ENCODE data around the gene PARD3B. TPM values are rescaled to one million over a fixed set of nuclear protein-coding genes. Genes with fewer than 3 reads are reported as not detected.

PARD3B gene
- total and polyA plus RNA-seq, 8 donors, result 18.5 to 24.6 (median 21.1) TPM

DNA sequence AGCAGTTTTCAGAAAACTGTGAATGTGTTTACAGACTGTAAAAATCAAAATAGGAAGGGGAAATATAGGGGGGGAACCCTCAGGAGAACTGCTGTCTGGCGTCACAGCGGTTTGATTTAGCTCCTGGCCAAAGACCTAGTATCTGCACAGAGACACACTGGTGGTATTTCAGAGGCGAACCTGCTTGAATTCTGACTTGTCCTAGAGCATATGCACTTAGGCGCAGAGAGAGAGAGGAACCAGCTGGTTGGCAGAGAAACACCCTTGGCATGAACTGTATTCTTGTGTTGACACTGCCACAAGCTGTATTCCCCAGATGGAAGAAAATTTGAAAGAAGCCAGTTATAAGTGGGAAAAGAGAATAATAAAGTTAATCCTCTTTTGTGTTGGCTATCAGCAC is 630.6 kb downstream of the PARD3B start:
- ATAC-seq, result no peak

GRCh38 chr2:205176546-205176945 is 631.3 kb downstream of the PARD3B start:
- no peak for DNase-seq
- intact Hi-C loops (cut with DNase I), result no loop called here
- Histone ChIP-seq H3K27me3 (no peaks in the 10 kb centered on the region), H3K9me3 (no peaks in the 10 kb centered on the region), H3K4me1 (no peaks in the 10 kb centered on the region), H3K4me3 (no peak overlapping the region), H3K27ac (no peak overlapping the region), H3K36me3 (no peaks in the 10 kb centered on the region)
- TF ChIP-seq, protein P1, sequence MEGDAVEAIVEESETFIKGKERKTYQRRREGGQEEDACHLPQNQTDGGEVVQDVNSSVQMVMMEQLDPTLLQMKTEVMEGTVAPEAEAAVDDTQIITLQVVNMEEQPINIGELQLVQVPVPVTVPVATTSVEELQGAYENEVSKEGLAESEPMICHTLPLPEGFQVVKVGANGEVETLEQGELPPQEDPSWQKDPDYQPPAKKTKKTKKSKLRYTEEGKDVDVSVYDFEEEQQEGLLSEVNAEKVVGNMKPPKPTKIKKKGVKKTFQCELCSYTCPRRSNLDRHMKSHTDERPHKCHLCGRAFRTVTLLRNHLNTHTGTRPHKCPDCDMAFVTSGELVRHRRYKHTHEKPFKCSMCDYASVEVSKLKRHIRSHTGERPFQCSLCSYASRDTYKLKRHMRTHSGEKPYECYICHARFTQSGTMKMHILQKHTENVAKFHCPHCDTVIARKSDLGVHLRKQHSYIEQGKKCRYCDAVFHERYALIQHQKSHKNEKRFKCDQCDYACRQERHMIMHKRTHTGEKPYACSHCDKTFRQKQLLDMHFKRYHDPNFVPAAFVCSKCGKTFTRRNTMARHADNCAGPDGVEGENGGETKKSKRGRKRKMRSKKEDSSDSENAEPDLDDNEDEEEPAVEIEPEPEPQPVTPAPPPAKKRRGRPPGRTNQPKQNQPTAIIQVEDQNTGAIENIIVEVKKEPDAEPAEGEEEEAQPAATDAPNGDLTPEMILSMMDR (IDR thresholded peaks at IDR 0.05), result no peak
- no peak for ATAC-seq

More for the DNA sequence above, 630.6 kb downstream of the PARD3B start:
- intact Hi-C loops (cut with DNase I), result no loop called here
- H3K36me3 ChIP-seq, result no peaks in the 10 kb centered on the region
- DNase-seq, result no peak
- H3K27me3 ChIP-seq, result no peaks in the 10 kb centered on the region
- no peak overlapping the region for H3K27ac ChIP-seq
- no peaks in the 10 kb centered on the region for H3K9me3 ChIP-seq
- H3K4me1 ChIP-seq, result no peaks in the 10 kb centered on the region
- H3K4me3 ChIP-seq, result no peak overlapping the region
- TF ChIP-seq, protein P1 (IDR thresholded peaks at IDR 0.05), result no peak

DNA sequence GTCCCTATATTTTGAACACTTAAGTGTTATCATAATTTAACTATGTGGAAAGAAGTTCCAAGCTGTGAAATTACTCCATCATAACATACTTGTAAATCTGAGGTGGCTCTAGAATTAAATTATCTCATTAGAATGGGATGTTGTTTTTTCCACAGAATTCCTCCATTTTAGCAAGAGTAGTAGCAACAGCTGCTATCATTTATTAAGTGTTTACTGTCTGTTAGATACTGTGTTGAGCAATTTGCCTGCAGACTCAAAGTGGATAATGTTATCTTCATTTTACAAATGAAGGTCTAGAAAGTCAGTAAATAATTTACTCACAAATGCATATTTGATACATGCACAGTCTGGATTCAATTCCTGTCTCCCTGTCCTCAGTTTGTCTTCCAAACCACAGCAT is 632.3 kb downstream of the PARD3B start:
- no peaks in the 10 kb centered on the region for H3K27me3 ChIP-seq
- H3K9me3 ChIP-seq, result no peaks in the 10 kb centered on the region
- intact Hi-C loops (cut with DNase I), result no loop called here
- no peaks in the 10 kb centered on the region for H3K4me1 ChIP-seq
- peak in 1 of 4 donors; percentile 26 for DNase-seq
- no peak overlapping the region for H3K27ac ChIP-seq
- H3K36me3 ChIP-seq, result no peaks in the 10 kb centered on the region
- TF ChIP-seq, protein P1 (IDR thresholded peaks at IDR 0.05), result no peak
- no peak overlapping the region for H3K4me3 ChIP-seq
- no peak for ATAC-seq

- DNase-seq, result no peak
- Histone ChIP-seq H3K36me3 (no peaks in the 10 kb centered on the region), H3K27ac (no peak overlapping the region), H3K4me3 (no peak overlapping the region), H3K27me3 (no peaks in the 10 kb centered on the region), H3K4me1 (no peaks in the 10 kb centered on the region), H3K9me3 (no peaks in the 10 kb centered on the region)
- TF ChIP-seq, protein P1 (IDR thresholded peaks at IDR 0.05), result no peak
- ATAC-seq, result no peak
- intact Hi-C loops (cut with DNase I), result no loop called here
Measured at GRCh38 chr2:205180730-205181129, 635.5 kb downstream of the PARD3B start.

DNA sequence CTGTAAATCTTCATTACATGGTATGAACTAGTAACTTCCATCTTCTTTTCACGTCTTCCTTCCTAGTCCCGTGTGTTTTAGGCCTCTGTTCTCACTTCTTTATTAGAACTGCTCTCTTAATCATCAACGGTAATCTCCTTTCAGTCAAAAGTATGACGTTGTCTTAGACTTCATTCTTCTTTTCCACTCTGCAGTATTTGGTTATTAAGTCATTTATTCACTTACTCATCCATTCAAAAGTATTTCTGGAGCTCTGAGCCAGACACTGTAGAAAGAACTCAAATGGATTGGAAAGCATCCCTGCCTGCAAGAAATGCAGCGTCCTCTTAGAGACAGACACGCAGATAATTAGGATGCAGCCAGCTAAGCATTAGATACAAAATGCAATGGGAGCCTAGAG is 642.5 kb downstream of the PARD3B start:
- H3K4me1 ChIP-seq, result no peaks in the 10 kb centered on the region
- H3K27me3 ChIP-seq, result no peaks in the 10 kb centered on the region
- no peak for DNase-seq
- no peak overlapping the region for H3K4me3 ChIP-seq
- H3K27ac ChIP-seq, result no peak overlapping the region
- H3K9me3 ChIP-seq, result no peaks in the 10 kb centered on the region
- TF ChIP-seq, protein P1 (IDR thresholded peaks at IDR 0.05), result no peak
- intact Hi-C loops (cut with DNase I), result no loop called here
- no peak for ATAC-seq
- no peaks in the 10 kb centered on the region for H3K36me3 ChIP-seq
